ENCODE results near the gene CASP1.
A peak's percentile ranks its signal among the peaks of the same experiment; 100 is the strongest.
"Not testable (repeated sequence)": the region's sequence is repeated elsewhere in the genome, so short reads cannot be mapped to it uniquely, and the experiment has no call there.

CASP1 gene

GRCh38 chr11:105044557-105045524 is 9.9 kb upstream of the CASP1 start, which contains the start of gene CARD16:
CARD16 (minus strand) TSS chr11:105045335; CDS start chr11:105045297, 38 bp downstream.
- peaks cover 12 to 21% (median 15%) of the 10 kb centered on the region in 4 experiments for H3K4me1 ChIP-seq (ENCODE audit: control extremely low read depth in 1 of 4, control insufficient read depth in 4 of 4, insufficient read depth in 4 of 4, low read length in 3 of 4)
- DNase-seq, result peak; percentile 47 to 80 (median 77)
- POLR2A ChIA-PET; H3K27me3 ChIP-seq (replicated peaks in 2 of 5; ENCODE audit: control insufficient read depth in 4 of 5, insufficient read depth in 5 of 5, low read length in 4 of 5); H3K9me3 ChIP-seq (ENCODE audit: control extremely low read depth in 1 of 5, control insufficient read depth in 4 of 5, insufficient read depth in 2 of 5, low read depth in 1 of 5, low read length in 4 of 5); CTCF ChIA-PET: not testable (repeated sequence)
- peak within 1 kb of the TSS; percentile 62 to 89 for H3K27ac ChIP-seq (ENCODE audit: insufficient read depth in 1 of 2, low read depth in 1 of 2, low read length in 2 of 2, poor library complexity in 1 of 2, severe bottlenecking in 2 of 2)
- H3K36me3 ChIP-seq (ENCODE audit: control insufficient read depth in 4 of 4, insufficient read depth in 4 of 4, low read length in 3 of 4), result peaks cover 4 to 12% (median 8%) of the 10 kb centered on the region in 4 experiments
- H3K4me3 ChIP-seq (ENCODE audit: control insufficient read depth in 1 of 7, extremely low read depth in 1 of 7, insufficient read depth in 4 of 7, low read depth in 2 of 7, low read length in 6 of 7), result peak within 1 kb of the TSS in 6 of 7 experiments; percentile 70 to 93 (median 78)
- WGBS (ENCODE audit: insufficient coverage), result 2% methylated on average over 4 of the region's 5 CpGs

DNA sequence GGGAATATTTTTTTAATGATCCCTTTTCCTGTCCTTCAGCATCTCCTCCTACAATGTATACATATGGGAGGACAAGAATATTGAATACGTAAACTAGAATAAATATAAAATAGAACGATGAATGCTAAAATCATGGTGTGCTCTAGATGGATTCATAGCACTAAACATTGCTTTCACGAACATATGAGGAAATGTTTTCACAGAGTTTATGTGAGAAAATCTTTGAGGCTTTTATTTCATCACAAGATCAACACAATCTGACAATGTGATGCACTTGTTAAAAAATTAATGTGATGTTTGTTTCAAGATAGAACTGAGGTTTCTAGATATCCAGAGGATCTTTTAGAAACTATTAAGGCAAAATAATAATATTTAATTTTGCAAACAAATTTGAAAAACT is 7.2 kb upstream of the CASP1 start:
- H3K27me3 ChIP-seq (replicated peaks in 2 of 5; ENCODE audit: control insufficient read depth in 4 of 5, insufficient read depth in 5 of 5, low read length in 4 of 5), result no peaks in the 10 kb centered on the region
- ChIA-PET POLR2A (no interaction called here), CTCF (no interaction called here)
- no peak for DNase-seq
- H3K4me3 ChIP-seq (ENCODE audit: control insufficient read depth in 1 of 7, extremely low read depth in 1 of 7, insufficient read depth in 4 of 7, low read depth in 2 of 7, low read length in 6 of 7), result no peak overlapping the region
- H3K36me3 ChIP-seq (ENCODE audit: control insufficient read depth in 4 of 4, insufficient read depth in 4 of 4, low read length in 3 of 4), result peaks cover 6 to 13% (median 12%) of the 10 kb centered on the region in 4 experiments
- no peak overlapping the region for H3K27ac ChIP-seq (ENCODE audit: insufficient read depth in 1 of 2, low read depth in 1 of 2, low read length in 2 of 2, poor library complexity in 1 of 2, severe bottlenecking in 2 of 2)
- peaks cover 12 to 21% (median 15%) of the 10 kb centered on the region in 4 experiments for H3K4me1 ChIP-seq (ENCODE audit: control extremely low read depth in 1 of 4, control insufficient read depth in 4 of 4, insufficient read depth in 4 of 4, low read length in 3 of 4)
- H3K9me3 ChIP-seq (ENCODE audit: control extremely low read depth in 1 of 5, control insufficient read depth in 4 of 5, insufficient read depth in 2 of 5, low read depth in 1 of 5, low read length in 4 of 5), result no peaks in the 10 kb centered on the region
- no CpG with 5 or more reads among the region's 3 CpGs for WGBS (ENCODE audit: insufficient coverage)

GRCh38 chr11:105040703-105041102 is 5.8 kb upstream of the CASP1 start:
- ChIA-PET POLR2A (no interaction called here), CTCF (no interaction called here)
- no peaks in the 10 kb centered on the region for H3K9me3 ChIP-seq (ENCODE audit: control extremely low read depth in 1 of 5, control insufficient read depth in 4 of 5, insufficient read depth in 2 of 5, low read depth in 1 of 5, low read length in 4 of 5)
- WGBS (ENCODE audit: insufficient coverage), result 100% methylated on average over 1 of the region's 2 CpGs
- H3K27ac ChIP-seq (ENCODE audit: insufficient read depth in 1 of 2, low read depth in 1 of 2, low read length in 2 of 2, poor library complexity in 1 of 2, severe bottlenecking in 2 of 2), result no peak overlapping the region
- no peak for DNase-seq
- no peak overlapping the region for H3K4me3 ChIP-seq (ENCODE audit: control insufficient read depth in 1 of 7, extremely low read depth in 1 of 7, insufficient read depth in 4 of 7, low read depth in 2 of 7, low read length in 6 of 7)
- H3K4me1 ChIP-seq (ENCODE audit: control extremely low read depth in 1 of 4, control insufficient read depth in 4 of 4, insufficient read depth in 4 of 4, low read length in 3 of 4), result peaks cover 12 to 24% (median 16%) of the 10 kb centered on the region in 4 experiments
- peaks cover 6 to 13% (median 12%) of the 10 kb centered on the region in 4 experiments for H3K36me3 ChIP-seq (ENCODE audit: control insufficient read depth in 4 of 4, insufficient read depth in 4 of 4, low read length in 3 of 4)
- H3K27me3 ChIP-seq (replicated peaks in 2 of 5; ENCODE audit: control insufficient read depth in 4 of 5, insufficient read depth in 5 of 5, low read length in 4 of 5), result no peaks in the 10 kb centered on the region

DNA sequence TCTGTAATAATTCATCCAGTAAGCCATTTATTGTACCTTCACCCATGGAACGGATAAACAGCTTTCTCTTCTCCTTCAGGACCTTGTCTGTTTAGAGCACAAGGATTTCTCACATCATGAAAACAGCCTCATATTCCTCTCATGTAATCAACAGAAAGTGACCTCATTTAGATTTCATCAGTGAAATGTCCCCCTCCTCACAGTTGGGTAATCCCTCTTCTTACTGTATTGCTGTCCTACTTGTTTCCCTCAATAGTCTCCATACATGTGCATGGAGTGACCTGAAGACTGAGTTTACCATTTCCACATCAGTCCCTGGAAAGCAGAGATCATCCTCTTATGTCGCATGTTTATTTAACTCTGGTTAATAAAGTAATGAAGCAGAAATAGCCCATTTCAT is 556 bp downstream of the CASP1 start:
- H3K4me3 ChIP-seq (ENCODE audit: control insufficient read depth in 1 of 7, extremely low read depth in 1 of 7, insufficient read depth in 4 of 7, low read depth in 2 of 7, low read length in 6 of 7), result peak overlapping the region in 6 of 7 experiments; percentile 40 to 81 (median 64)
- CTCF ChIA-PET; DNase-seq; POLR2A ChIA-PET; H3K27me3 ChIP-seq (replicated peaks in 2 of 5; ENCODE audit: control insufficient read depth in 4 of 5, insufficient read depth in 5 of 5, low read length in 4 of 5); H3K9me3 ChIP-seq (ENCODE audit: control extremely low read depth in 1 of 5, control insufficient read depth in 4 of 5, insufficient read depth in 2 of 5, low read depth in 1 of 5, low read length in 4 of 5): not testable (repeated sequence)
- peaks cover 13 to 20% (median 15%) of the 10 kb centered on the region in 4 experiments for H3K36me3 ChIP-seq (ENCODE audit: control insufficient read depth in 4 of 4, insufficient read depth in 4 of 4, low read length in 3 of 4)
- peaks cover 5 to 23% (median 15%) of the 10 kb centered on the region in 4 experiments for H3K4me1 ChIP-seq (ENCODE audit: control extremely low read depth in 1 of 4, control insufficient read depth in 4 of 4, insufficient read depth in 4 of 4, low read length in 3 of 4)
- peak overlapping the region; percentile 25 to 81 for H3K27ac ChIP-seq (ENCODE audit: insufficient read depth in 1 of 2, low read depth in 1 of 2, low read length in 2 of 2, poor library complexity in 1 of 2, severe bottlenecking in 2 of 2)
- 67% methylated on average over 1 of the region's 2 CpGs for WGBS (ENCODE audit: insufficient coverage)

DNA sequence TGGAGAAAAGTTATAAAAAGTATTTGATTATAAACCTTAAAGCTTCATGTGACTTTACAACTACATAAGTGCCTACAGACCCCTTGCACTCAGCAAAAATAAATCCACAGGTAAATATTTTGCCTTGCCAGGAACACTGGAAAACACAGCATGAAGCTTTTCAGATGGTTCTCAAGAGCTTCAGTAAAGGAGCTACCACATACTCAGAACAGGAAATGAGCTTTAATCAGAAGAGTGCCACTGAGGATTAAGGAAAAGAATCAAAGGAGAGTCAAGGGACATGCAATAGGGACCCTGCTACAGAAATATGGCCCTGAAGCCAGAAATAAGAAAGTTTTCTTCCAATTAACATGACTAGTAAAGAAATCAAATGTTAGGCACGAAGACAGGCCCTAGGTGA is 1.2 kb downstream of the CASP1 start:
- Histone ChIP-seq H3K9me3 (ENCODE audit: control extremely low read depth in 1 of 5, control insufficient read depth in 4 of 5, insufficient read depth in 2 of 5, low read depth in 1 of 5, low read length in 4 of 5) (no peaks in the 10 kb centered on the region), H3K4me1 (ENCODE audit: control extremely low read depth in 1 of 4, control insufficient read depth in 4 of 4, insufficient read depth in 4 of 4, low read length in 3 of 4) (peaks cover 5 to 23% (median 15%) of the 10 kb centered on the region in 4 experiments), H3K36me3 (ENCODE audit: control insufficient read depth in 4 of 4, insufficient read depth in 4 of 4, low read length in 3 of 4) (peaks cover 10 to 25% (median 19%) of the 10 kb centered on the region in 4 experiments), H3K27me3 (replicated peaks in 2 of 5; ENCODE audit: control insufficient read depth in 4 of 5, insufficient read depth in 5 of 5, low read length in 4 of 5) (no peaks in the 10 kb centered on the region), H3K4me3 (ENCODE audit: control insufficient read depth in 1 of 7, extremely low read depth in 1 of 7, insufficient read depth in 4 of 7, low read depth in 2 of 7, low read length in 6 of 7) (peak overlapping the region in 5 of 7 experiments; percentile 7 to 81 (median 58)), H3K27ac (ENCODE audit: insufficient read depth in 1 of 2, low read depth in 1 of 2, low read length in 2 of 2, poor library complexity in 1 of 2, severe bottlenecking in 2 of 2) (peak overlapping the region in 1 of 2 experiments; percentile 7)
- ChIA-PET POLR2A (no interaction called here), CTCF (no interaction called here)
- DNase-seq, result no peak
- WGBS (ENCODE audit: insufficient coverage), result 100% methylated on average over 1 of the region's 1 CpG

DNA sequence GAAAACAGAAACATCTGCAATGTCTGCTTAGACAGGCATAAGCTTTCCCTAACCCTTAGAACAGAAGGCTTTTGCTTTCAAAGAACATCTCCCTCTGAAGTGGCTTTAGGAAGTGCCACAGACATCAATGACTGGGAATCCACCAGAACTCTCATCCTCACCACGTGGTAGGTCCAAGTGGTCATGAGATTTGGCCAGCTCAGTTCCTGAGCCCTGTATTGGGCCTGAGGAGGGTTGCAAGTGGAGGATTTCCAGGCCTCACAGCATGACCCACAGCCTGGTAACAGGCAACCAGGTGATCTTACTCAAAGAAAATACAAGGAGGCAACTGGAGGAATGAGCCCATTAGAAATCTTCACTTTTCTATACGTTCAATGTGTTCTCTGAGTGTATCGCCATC is 1.6 kb downstream of the CASP1 start:
- H3K4me3 ChIP-seq (ENCODE audit: control insufficient read depth in 1 of 7, extremely low read depth in 1 of 7, insufficient read depth in 4 of 7, low read depth in 2 of 7, low read length in 6 of 7), result peak overlapping the region in 3 of 7 experiments; percentile 7 to 81 (median 58)

GRCh38 chr11:105032495-105032894 is 2.4 kb downstream of the CASP1 start:
- CTCF ChIA-PET, result no interaction called here
- 100% methylated on average over 2 of the region's 2 CpGs for WGBS (ENCODE audit: insufficient coverage)

More for the DNA sequence above, 1.6 kb downstream of the CASP1 start:
- Histone ChIP-seq H3K27me3 (replicated peaks in 2 of 5; ENCODE audit: control insufficient read depth in 4 of 5, insufficient read depth in 5 of 5, low read length in 4 of 5) (no peaks in the 10 kb centered on the region), H3K36me3 (ENCODE audit: control insufficient read depth in 4 of 4, insufficient read depth in 4 of 4, low read length in 3 of 4) (peaks cover 14 to 25% (median 20%) of the 10 kb centered on the region in 4 experiments), H3K27ac (ENCODE audit: insufficient read depth in 1 of 2, low read depth in 1 of 2, low read length in 2 of 2, poor library complexity in 1 of 2, severe bottlenecking in 2 of 2) (peak overlapping the region in 1 of 2 experiments; percentile 7), H3K9me3 (ENCODE audit: control extremely low read depth in 1 of 5, control insufficient read depth in 4 of 5, insufficient read depth in 2 of 5, low read depth in 1 of 5, low read length in 4 of 5) (no peaks in the 10 kb centered on the region), H3K4me1 (ENCODE audit: control extremely low read depth in 1 of 4, control insufficient read depth in 4 of 4, insufficient read depth in 4 of 4, low read length in 3 of 4) (peaks cover 5 to 25% (median 15%) of the 10 kb centered on the region in 4 experiments)
- no CpG with 5 or more reads among the region's 3 CpGs for WGBS (ENCODE audit: insufficient coverage)
- POLR2A ChIA-PET, result no interaction called here
- CTCF ChIA-PET, result no interaction called here
- no peak for DNase-seq

More at GRCh38 chr11:105032495-105032894, 2.4 kb downstream of the CASP1 start:
- Histone ChIP-seq H3K4me1 (ENCODE audit: control extremely low read depth in 1 of 4, control insufficient read depth in 4 of 4, insufficient read depth in 4 of 4, low read length in 3 of 4) (peaks cover 5 to 33% (median 18%) of the 10 kb centered on the region in 4 experiments), H3K36me3 (ENCODE audit: control insufficient read depth in 4 of 4, insufficient read depth in 4 of 4, low read length in 3 of 4) (peaks cover 14 to 23% (median 20%) of the 10 kb centered on the region in 4 experiments), H3K27ac (ENCODE audit: insufficient read depth in 1 of 2, low read depth in 1 of 2, low read length in 2 of 2, poor library complexity in 1 of 2, severe bottlenecking in 2 of 2) (no peak overlapping the region), H3K9me3 (ENCODE audit: control extremely low read depth in 1 of 5, control insufficient read depth in 4 of 5, insufficient read depth in 2 of 5, low read depth in 1 of 5, low read length in 4 of 5) (no peaks in the 10 kb centered on the region), H3K4me3 (ENCODE audit: control insufficient read depth in 1 of 7, extremely low read depth in 1 of 7, insufficient read depth in 4 of 7, low read depth in 2 of 7, low read length in 6 of 7) (peak overlapping the region in 1 of 7 experiments; percentile 42), H3K27me3 (replicated peaks in 2 of 5; ENCODE audit: control insufficient read depth in 4 of 5, insufficient read depth in 5 of 5, low read length in 4 of 5) (no peaks in the 10 kb centered on the region)
- POLR2A ChIA-PET, result no interaction called here
- no peak for DNase-seq

Data from common myeloid progenitor, CD34-positive (primary cell).